HG03354 (cell line): ENCODE measurements around the gene RNU2-63P.
"Not testable (repeated sequence)": the region's sequence is repeated elsewhere in the genome, so short reads cannot be mapped to it uniquely, and the experiment has no call there.

ENCODE experiments used
- ATAC-seq: cut with Tn5 transposase; IDR thresholded peaks from one replicate; pipeline ENCODE4 v1.9.1; 2021; ENCODE audit warnings: mild to moderate bottlenecking; ENCODE audit not compliant: unreplicated experiment, poor library complexity, severe bottlenecking

Gene RNU2-63P

DNA sequence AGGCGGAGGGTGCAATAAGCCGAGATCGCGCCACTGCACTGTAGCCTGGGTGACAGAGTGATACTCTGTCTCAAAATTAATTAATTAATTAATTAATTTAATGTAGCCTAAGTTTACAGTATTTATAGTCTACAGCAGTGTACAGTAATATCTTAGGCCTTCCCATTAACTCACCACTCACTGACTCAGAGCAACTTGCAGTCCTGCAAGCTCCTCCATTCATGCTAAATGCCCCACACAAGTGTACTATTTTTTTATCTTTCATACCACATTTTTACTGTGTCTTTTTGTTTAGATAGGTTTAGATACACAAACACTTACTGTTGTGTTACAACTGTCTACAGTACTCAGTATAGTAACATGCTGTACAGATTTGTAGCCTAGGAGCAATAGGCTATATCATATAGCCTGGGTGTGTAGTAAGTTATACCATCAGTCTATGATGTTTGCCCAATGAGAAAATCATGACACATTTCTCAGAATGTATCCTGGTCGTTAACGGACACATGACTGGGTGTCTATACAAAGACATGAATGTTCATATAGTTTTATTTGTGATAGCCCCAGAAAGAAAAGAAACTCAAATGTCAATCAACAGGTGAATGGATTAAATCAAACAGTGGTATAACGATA is 15.8 kb upstream of the RNU2-63P start:
- no peak for ATAC-seq

DNA sequence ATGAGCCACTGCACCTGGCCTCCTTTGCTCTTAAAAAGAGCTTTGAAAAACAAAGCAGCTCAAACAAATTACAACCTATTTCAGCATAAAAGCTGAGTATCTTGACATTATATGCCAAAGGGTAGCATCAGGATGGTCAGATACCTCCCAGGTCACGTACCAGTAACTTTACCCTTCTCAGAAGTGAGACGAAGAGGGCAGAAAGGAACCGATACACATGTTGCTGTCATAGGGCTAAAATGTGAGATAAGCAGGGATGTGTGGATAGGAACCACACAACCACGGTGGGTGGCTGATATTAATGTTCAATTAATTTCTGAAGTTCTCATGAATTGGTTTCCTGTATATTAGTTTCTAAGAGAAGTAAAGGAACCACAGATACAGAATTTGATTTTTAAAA is 12.6 kb upstream of the RNU2-63P start:
- ATAC-seq, result no peak

DNA sequence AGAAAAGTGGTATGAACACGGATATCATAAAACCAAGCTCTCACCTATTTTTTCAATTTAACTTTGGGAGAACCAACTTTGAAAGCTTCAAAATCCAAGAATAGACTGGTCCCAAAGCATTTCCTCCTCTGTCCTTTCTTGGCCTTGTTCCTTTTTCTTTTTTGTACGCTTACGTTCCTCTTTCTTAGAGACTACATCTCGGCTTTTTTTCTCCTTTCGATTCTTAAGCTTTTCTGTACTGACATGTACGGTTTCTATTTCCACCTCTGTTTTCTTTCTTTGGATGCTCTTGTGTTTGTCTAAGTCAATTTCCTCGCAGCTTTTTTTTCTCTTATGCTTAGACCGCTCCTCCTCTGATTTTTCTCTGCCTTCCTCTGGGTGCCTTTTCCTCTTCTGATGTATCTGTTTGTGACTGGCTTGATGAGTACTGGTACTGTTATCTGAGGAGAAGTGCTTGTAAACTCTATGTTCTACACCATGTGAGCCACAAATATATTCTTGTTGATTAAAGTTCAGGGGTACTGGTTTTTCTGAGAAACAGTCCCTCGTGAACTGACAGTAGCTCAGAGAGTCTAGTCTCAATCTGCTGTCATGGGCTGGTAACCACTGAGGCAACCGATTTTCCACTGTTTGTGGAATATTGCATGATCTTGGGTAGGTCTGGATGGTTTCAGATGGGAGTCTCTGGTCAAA is 11.5 kb upstream of the RNU2-63P start:
- no peak for ATAC-seq

DNA sequence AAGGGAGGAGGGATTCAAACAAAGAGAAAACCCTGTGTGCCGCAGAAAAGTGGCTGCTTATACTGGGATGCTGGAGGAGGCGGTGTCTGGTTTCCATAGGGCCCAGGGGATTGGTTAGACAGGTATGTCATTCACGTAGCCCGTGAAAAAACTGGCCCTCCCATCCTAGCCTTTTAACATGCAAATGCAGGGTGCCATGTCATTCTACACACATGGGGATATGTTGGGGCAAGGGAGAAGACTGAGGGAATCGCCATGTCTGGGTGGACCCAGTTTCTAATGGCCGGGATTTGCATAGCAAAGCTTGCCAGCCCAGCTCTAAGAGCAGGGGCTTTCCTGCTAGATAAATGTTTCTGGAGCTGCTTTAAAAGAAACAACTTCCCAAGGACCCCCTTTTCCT is 8.2 kb upstream of the RNU2-63P start:
- no peak for ATAC-seq

DNA sequence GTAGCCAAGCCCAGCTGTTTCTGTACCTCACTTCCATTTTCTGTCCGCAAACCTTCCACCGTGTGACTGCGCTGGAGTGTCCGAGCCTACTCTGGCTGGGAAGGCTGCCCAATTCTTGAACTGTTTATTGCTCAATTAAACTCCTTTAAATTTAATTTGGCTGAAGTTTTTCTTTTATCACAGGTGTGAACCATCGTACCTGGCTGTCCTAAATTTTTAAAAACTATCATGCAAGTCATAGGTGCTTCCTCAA is 6.2 kb upstream of the RNU2-63P start:
- no peak for ATAC-seq

DNA sequence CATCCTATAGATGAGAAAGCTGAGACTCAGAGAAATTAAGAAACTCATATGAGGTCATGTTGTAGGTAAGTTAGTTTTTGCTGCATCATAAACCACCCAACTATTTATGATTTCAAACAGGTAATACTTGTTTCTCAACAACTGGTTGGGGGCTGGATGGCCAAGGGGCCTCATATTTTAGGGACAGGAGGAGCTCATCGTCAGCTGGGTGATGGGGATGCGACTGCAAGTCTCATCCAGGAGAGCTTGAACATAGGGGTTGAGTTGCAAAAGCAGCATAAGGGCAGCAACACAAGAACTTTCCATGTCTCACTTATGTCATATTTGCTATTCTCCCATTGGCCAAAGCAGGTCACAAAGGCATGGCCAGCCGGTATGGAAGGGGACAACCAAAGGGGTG is 3.6 kb upstream of the RNU2-63P start:
- ATAC-seq, result no peak

DNA sequence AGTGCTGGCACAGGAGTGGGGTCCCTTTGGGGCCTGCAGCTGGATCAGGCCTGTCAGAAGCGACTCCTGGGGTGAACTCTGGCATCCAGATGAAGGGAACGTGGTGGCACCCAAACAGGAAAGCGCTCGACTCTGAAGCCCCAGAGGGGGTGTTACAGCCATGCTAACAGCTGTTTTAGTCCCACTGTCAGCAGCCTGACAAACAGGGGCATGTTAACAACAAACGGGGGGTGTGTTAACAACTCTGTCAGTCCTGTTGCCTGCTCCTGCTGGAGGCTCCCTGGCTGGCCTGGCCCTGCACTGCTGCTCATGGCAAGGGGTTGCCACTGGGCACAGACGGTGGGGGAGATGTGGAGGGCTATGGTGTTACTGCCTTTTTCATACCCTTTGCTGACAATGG is 2.6 kb upstream of the RNU2-63P start:
- ATAC-seq, result no peak

DNA sequence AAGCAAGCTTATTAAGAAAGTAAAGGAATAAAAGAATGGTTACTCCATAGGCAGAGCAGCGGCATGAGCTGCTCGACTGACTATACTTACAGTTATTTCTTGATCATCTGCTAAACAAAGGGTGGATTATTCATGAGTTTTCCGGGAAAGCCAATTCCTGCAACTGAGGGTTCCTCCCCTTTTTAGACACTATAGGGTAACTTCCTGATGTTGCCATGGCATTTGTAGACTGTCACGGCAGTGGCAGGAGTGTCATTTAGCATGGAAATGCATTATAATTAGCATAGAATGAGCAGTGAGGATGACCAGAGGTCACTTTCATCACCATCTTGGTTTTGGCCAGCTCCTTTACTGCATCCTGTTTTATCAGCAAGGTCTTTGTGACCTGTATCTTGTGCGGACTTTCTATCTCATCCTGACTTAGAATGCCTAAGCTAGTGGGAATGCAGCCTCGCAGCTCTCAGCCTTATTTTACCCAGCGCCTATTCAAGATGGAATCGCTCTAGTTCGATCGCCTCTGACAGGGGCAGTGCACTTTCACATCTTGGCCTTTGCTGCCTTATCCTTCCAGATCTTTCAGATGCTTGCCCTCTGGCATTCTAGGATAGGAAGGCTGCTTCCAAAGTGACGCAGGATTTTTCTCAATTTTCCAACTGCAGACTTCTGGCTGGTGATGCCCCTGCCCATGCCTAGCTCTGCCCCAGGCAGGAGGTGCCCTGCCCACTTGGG is 1.9 kb upstream of the RNU2-63P start:
- not testable (repeated sequence) for ATAC-seq

DNA sequence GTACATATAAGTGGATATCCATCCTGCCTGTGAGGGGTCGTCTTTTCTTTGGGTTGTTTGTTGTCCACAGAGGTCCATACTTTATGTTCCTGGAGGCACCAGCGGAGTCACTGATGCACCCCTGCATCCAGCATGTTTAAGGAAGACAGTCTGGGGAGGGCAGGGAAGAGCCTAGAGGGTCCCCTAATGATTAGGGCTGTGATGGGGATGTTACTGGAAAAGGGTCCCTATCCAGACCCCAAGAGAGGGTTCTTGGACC is 1.4 kb upstream of the RNU2-63P start:
- not testable (repeated sequence) for ATAC-seq

DNA sequence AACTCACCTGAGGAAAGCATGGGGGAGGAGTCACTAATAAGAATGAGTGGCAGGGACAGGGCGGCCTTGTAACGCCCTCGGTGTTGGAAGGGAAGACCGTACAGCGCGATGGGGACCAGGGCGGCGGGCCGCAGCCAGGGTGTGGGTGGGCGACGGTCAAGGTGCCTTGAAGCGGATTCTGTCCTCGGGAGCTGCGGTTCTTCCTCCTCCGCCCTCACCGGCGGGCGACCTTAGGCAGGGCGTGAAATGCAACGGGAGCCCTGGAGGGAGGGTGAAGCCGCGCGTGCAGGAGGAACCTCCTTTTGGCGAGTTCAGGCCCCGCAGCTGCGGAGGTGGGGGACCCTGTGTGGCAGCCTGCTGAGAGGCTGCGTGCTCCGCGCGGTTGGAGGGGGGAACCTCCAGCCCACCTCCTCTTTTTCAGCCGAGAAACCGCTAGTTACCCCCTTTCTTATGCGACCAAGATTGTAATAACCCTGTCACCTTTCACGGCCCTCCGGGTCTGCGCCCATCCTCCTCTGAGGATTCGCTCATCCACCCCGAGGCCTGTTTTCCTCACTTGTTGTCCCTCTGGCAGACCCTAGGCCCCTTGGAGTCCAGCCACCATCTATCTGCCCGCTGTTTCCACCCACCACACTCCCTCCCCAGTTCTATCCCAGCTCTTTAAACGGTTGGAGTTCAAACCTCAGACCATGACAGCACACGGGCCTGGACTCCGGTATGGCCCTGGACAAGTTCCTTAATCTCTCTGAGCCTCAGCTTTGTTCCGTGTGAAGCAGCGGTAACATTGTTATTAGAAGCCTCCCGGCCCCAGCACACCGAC is 823 bp upstream of the RNU2-63P start:
- ATAC-seq, result peak; percentile 73

DNA sequence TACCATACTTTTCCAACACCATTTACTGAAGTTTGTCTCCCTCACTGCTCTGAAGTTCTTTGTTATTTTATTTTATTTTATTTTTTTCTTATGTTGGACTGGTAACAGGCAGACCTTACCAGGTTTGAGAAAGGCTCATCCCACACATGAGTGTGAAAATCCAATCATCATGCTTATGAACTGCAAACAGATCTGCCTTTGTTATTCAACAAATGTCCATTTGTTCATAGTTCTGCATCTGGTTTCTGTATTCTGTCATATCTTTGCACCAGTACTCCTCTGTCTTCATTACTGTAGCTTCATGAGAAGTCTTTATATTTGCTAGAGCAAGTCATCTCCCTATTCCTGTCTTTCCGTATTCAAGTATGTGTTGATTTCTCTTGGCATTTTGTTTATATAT is 5.3 kb downstream of the RNU2-63P start:
- ATAC-seq, result no peak

DNA sequence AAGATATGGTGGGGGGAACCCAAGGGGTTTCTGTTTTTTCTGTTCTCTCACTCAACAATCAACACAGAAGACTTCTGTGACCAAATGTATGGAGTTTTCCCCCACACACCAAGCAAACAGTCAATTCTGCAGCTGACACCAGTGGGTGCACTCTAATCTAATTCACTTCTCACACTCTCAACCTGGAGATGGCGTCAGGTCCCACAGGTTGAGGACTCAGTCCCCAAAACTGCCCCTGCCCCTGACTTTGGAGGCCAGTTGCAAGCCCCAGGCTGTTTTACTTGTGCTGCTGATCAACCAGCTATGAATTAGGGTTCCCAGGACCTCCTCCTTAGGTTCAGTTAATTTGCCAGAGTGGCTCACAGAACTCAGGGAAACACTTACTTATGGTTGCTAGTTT is 6.2 kb downstream of the RNU2-63P start:
- ATAC-seq, result no peak

DNA sequence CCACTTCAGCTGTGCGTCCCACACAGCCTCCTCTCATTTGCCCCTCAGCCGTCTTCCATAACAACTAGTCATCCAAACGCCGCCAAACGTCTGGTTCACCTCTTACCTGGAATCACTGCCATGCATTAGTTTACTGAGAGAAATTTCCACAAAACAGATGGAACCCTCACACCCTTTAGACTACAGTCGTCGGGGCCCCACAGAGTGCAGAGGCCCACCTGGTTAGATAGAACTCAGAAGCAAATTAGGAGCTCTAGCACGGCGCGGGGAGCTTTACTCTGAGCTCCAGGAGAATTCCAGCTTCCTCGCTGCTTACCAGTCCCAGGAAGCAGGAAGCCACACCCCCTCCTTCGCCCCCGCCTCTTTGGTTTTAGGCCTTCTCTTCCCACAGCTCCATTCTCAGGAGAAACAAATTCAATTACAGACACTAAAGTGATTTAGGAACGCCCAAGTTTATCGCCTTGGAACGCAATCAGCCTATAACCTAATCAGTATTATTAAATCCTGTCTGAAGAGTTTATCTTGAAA is 9.4 kb downstream of the RNU2-63P start:
- no peak for ATAC-seq

DNA sequence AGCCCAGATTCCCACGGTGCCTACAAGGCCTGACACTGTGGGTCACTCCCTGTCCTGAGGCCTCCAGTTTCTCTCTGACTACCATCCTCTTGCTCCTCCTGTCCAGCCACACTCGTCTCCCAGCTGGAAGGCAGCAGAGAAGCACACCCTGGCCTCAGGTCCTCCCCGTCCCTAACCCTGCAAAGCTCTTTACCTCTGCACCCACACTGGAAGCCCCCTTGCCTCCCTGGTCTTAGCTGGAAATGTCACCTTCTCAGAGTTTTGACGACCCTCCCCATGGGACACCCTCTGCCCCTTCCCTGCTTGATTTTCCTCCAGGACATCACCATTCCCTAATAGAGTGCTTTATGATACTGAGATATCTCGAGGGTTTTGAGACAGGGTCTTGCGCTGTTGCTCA is 10.6 kb downstream of the RNU2-63P start:
- no peak for ATAC-seq

DNA sequence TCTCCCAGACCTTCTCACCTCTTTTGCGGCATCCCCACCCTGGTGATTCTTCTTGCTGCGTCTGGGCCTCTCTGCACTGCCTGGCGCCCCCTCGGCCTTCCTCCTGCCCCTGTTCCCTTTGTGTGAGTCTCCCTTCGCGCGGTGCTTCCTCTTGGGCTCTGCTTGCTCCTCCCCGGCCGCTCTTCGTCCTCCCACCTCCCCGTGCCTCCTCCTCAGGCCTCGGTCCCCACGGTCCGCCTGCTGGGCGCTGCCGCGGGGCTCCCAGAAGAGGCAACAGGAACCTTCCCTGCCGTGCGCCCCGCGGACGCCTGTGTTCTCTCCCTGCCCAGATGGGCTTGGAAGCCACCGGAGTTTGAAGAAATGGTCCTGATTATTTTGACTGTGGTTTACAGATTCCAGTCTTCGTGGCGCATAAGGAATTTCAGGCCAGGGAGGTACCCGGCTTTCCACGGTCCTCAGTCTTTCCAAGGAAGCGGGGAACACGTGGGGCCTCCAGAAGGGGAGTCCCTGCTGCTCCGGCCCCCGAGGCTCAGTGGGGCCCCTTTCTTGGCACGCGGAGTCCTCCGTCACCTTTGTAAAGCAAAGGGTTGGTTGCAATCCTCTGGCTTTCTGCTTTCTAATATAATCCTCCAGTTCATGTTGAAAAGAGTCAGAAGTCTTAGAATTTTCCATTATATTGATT is 13.1 kb downstream of the RNU2-63P start:
- ATAC-seq, result no peak

DNA sequence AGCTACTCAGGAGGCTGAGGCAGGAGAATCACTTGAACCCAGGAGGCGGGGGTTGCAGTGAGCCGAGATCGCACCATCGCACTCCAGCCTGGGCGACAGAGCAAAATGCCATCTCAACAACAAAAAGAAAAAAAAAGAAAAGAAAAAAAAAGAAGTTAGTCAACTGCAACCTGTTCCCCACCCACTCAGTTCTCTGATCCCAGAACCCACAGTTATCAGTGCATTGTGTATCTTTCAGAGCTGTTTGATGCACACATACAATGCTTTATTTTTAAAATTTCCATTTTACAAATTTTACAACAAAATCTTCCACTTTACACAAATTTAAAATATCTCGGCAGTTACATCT is 14.0 kb downstream of the RNU2-63P start:
- no peak for ATAC-seq

DNA sequence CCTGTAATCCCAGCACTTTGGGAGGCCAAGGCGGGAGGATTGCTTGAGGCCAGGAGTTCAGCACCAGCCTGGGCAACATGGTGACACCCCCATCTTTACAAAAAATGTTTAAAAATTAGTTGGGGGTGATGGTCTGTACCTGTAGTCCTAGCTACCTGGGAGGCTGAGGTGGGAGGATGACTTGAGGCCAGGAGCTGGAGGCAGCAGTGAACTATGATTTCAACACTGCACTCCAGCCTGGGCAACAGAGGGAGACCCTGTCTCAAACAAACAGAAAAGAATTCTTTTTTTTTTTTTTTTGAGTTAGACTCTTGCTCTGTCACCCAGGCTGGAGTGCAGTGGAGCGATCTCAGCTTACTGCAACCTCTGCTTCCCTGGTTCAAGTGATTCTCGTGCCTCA is 15.9 kb downstream of the RNU2-63P start:
- ATAC-seq, result not testable (repeated sequence)

DNA sequence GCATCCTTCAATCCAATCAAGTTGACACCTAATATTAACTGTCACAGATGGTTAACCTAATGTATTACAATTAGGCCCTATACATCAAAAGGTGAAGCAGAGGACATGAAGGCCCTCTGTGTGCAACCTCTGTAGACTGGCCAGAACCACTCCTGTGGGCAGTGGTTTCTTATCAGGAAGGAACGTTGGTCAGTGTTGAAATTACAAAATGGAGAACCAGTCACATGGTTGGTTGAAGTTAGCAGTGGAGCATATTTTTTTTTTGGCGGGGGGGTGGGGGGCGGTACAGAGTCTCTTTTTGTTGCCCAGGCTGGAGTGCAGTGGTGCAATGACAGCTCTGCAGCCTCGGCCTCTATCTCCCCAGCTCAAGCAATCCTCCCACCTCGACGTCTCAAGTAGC is 19.8 kb downstream of the RNU2-63P start:
- ATAC-seq, result no peak

DNA sequence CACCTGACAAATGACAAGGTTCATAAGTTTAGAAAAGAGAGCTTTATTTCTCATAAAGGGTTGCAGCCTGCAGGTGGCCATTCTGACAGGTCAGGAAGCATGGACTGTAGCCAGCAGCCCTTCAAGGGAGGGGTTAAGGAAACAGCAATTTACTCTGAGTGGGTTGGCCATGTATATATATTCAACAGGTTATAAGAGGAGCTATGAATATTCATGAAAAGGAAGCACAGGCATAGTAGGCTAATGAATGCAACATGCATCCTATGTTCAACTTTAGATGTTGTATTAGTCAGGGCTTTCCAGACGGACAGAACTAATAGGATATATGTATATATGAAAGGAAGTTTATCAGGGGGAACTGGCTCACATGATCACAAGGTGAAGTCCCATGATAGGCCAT is 20.6 kb downstream of the RNU2-63P start:
- ATAC-seq, result no peak

DNA sequence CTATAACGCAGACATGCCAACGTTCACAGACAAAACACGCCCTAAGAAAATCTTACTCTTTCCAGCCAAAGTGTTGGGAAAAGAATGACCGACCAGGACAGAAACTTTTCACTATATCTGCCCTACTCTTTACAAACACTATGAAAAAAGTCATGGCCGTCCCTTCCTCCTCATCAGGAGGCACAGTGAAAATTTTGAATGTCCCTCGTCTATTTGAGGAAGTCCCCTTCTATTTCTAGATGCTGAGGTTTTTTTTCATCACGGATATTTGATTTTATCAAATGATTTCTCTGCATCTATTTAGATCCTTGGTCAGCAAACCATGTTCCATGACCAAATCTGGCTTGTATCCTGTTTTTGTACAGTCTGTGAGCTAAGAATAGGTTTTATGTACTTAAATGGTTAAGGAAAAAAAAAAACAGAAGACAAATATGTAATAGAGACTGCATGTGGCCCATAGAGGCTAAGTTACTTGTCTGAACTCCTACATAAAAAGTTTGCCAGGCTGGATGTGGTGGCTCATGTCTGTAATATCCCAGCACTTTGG is 22.0 kb downstream of the RNU2-63P start:
- ATAC-seq, result not testable (repeated sequence)
